HG02642 (cell line): ENCODE results near the gene TANGO2.

Source experiments
- ATAC-seq: cut with Tn5 transposase; IDR thresholded peaks from one replicate; pipeline ENCODE4 v1.9.1; 2021; ENCODE audit warnings: mild to moderate bottlenecking; ENCODE audit not compliant: unreplicated experiment, poor library complexity

Gene TANGO2

GRCh38 chr22:20113551-20114310 is 92.8 kb downstream of the TANGO2 start:
- ATAC-seq, result no peak

- no peak for ATAC-seq
These were observed 93.9 kb downstream of the TANGO2 start for GRCh38 chr22:20114506-20115475.

- ATAC-seq, result no peak
These were observed 94.9 kb downstream of the TANGO2 start, which contains the start of gene RANBP1 for GRCh38 chr22:20115691-20116375. RANBP1 (plus strand) TSS chr22:20116104; CDS start chr22:20116185, 81 bp downstream.

- ATAC-seq, result no peak
These were observed 95.6 kb downstream of the TANGO2 start for GRCh38 chr22:20116376-20116950.
